GM12873 (cell line): ENCODE measurements around the gene ZNF699.

Experiments
- TF ChIP-seq, protein P1 (sequence below): IDR thresholded peaks from 2 replicates; pipeline ENCODE4 v1.5.1; 2012; ENCODE audit warnings: low read depth, mild to moderate bottlenecking, moderate library complexity, low read length, control low read depth; ENCODE audit not compliant: insufficient read depth; ENCODE audit errors: missing control alignments

The ZNF699 gene

DNA sequence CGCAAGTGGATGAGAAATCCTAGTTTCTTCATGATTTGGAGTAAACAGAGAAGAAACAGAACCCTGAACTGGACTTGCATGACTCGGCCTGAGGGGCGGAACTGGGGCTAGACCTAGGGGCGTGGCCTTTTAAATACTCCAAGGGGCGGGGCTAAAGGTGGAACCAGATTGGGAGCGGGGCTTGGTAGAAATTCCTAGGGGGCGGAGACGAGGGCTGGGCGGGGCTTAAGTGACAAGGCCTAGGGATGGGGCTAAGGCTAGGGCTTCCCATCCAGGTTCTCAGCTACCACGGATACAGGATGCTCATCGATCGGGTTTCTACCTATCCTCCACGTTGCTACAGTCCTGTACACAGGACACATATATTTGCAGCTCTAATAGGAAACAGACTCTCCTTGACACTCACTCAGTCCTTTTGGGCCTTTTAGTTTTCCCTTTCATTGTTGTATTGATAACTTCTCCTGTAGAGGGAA, 372 bp upstream of the ZNF699 start:
- TF ChIP-seq, protein P1, sequence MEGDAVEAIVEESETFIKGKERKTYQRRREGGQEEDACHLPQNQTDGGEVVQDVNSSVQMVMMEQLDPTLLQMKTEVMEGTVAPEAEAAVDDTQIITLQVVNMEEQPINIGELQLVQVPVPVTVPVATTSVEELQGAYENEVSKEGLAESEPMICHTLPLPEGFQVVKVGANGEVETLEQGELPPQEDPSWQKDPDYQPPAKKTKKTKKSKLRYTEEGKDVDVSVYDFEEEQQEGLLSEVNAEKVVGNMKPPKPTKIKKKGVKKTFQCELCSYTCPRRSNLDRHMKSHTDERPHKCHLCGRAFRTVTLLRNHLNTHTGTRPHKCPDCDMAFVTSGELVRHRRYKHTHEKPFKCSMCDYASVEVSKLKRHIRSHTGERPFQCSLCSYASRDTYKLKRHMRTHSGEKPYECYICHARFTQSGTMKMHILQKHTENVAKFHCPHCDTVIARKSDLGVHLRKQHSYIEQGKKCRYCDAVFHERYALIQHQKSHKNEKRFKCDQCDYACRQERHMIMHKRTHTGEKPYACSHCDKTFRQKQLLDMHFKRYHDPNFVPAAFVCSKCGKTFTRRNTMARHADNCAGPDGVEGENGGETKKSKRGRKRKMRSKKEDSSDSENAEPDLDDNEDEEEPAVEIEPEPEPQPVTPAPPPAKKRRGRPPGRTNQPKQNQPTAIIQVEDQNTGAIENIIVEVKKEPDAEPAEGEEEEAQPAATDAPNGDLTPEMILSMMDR, result no peak

DNA sequence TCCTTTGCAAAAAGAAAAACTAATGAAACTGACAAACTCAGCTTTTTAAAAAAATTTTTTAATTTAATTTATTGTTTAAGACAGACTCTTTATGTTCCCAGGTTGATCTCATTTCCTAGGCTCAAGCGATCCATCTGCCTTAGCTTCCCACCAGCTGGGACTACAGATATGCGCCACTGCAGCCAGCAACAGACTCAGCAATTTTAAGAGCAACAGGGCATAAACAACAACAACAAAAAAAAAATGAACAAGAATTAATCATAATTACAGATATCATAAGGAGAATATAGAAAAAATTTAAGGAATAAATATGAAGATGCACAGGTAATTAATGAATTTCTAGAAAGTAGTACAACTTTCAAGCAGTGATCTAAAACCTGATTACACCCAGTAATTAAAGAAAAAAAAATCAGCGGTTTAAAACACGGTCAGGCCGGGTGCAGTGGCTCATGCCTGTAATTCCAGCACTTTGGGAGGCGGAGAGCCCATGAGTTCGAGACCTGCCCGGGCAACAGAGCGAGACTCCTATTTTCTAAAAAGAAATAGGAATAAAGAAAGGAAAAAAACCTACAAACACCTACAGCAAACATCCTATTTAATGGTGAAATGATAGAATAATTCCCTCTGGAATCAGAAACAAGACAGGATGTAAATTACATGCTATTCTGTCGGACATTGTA, 1.4 kb downstream of the ZNF699 start:
- TF ChIP-seq, protein P1, result no peak

DNA sequence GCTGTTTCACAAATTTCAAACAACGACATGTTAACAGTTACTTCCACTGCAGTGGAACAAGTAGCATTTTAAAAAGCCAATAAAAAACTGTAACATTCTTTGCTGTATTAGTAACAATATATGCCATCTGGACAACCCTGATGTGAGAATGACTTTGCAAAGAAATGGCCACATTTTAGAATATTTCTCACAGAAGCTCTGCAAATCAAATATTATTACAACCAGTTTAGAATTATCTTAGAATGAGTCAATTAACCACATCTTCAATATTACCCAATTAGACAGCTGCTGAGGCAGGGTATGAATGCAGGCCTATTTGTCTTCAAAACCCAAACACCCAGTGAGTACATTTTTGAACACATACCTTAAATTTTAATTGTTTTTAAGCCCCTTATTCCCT, 3.2 kb downstream of the ZNF699 start:
- TF ChIP-seq, protein P1, result no peak

DNA sequence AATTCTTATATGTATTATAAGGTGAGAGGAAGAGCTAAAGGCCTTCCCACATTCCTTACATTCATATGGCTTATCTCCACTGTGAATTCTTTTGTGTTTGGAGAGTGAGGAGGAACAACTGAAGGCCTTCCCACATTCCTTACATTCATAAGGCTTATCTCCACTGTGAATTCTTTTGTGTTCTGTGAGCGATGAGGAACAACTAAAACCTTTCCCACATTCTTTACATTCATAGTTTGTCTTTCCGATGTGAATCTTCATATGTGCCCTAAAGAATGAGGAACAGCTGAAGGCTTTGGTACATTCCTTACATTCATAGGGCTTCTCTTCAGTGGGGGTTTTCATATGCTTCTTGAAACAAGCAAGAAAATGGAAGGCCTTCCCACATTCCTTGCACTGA, 13.3 kb downstream of the ZNF699 start:
- TF ChIP-seq, protein P1, result no peak

DNA sequence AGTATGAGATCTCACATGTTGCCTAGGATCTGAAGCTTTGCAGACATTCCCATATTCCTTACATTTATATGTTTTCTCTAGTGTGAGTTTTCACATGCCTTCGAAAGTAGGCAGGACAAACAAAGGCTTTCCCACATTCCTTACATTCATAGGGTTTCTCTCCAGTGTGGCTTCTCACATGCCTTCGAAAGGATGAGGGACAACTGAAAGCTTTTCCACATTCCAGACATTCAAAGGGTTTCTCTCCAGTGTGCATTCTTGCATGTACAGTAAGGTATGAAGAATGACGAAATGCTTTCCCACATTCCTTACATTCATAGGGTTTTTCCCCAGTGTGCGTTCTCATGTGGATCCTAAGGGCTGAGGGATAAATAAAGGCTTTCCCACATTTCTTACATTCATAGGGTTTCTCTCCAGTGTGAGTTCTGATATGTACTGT, 14.2 kb downstream of the ZNF699 start:
- TF ChIP-seq, protein P1, result no peak

DNA sequence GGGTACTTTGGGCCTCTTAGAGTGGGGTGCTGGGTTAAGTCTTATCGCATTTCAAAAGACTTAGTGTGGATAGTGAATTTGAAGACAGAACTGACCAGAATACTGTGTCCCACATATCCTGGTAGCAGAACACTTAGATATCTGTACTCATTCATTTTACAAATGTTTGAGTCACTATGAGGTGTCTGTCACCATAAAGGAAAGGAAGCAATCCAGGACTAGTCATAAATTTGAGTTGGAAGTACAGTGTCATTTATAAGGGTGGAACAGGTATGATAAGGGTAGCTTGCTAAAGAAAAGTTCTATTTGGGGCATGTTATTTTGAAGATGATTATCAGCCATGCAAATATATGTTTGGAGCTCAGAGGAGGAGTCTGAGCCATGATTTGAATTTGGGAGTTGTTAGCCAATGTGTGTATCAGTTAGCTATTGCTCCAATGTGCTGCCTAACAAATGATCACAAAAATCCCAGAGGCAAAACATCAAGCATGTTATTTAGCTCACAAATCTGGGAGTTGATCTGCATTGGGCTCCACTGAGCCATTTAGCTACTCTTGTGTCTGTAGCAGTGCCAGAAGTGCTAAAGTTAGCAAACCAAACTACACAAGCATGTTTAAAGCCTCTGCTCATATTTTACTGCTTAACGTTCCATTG, 20.3 kb downstream of the ZNF699 start:
- TF ChIP-seq, protein P1, result no peak

DNA sequence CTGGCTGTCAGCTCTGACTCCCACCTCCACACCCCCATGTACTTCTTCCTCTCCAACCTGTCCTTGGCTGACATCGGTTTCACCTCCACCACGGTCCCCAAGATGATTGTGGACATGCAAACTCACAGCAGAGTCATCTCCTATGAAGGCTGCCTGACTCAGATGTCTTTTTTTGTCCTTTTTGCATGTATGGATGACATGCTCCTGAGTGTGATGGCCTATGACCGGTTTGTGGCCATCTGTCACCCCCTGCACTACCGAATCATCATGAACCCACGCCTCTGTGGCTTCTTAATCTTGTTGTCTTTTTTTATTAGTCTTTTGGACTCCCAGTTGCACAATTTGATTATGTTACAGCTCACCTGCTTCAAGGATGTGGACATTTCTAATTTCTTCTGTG, 58.4 kb downstream of the ZNF699 start:
- TF ChIP-seq, protein P1, result no peak
